Mesendoderm (in vitro differentiated cells): ENCODE data around the gene ID4.
A peak's percentile ranks its signal among the peaks of the same experiment; 100 is the strongest.

Experiments
- DNase-seq: peaks from one replicate; pipeline ENCODE4 v3.0.0; 2013
- H2AK5ac ChIP-seq: 2 replicates; pipeline ENCODE4 v1.6.1; 2013; ENCODE audit warnings: low read length, inconsistent platforms
- H2BK120ac ChIP-seq: 2 replicates; pipeline ENCODE4 v1.6.1; 2013; ENCODE audit warnings: low read depth, mild to moderate bottlenecking, low read length, moderate library complexity, mixed read lengths
- H2BK15ac ChIP-seq: replicated peaks from 2 replicates; pipeline ENCODE4 v1.6.1; 2013; ENCODE audit warnings: low read depth, mild to moderate bottlenecking, moderate library complexity
- H2BK5ac ChIP-seq: 2 replicates; pipeline ENCODE4 v1.6.1; 2013; ENCODE audit warnings: low read length, inconsistent platforms
- H3K18ac ChIP-seq: 2 replicates; pipeline ENCODE4 v1.6.1; 2013; ENCODE audit warnings: mild to moderate bottlenecking, low read length, mixed read lengths
- H3K23ac ChIP-seq: one replicate; pipeline ENCODE4 v1.6.1; 2013; ENCODE audit warnings: low read length
- H3K27ac ChIP-seq: 2 replicates; pipeline ENCODE4 v1.5.1; 2013; ENCODE audit warnings: low read depth, mild to moderate bottlenecking, inconsistent platforms, low read length, moderate library complexity
- H3K27me3 ChIP-seq: 2 replicates; pipeline ENCODE4 v1.6.1; 2013; ENCODE audit warnings: low read length, control low read depth, mild to moderate bottlenecking, inconsistent platforms; ENCODE audit not compliant: insufficient read depth, poor library complexity
- H3K36me3 ChIP-seq: 2 replicates; pipeline ENCODE4 v1.6.1; 2013; ENCODE audit warnings: low read length, inconsistent platforms; ENCODE audit not compliant: control insufficient read depth, insufficient read depth
- H3K4ac ChIP-seq: one replicate; pipeline ENCODE4 v1.6.1; 2013; ENCODE audit warnings: low read depth, mild to moderate bottlenecking, low read length, moderate library complexity
- H3K4me1 ChIP-seq: 2 replicates; pipeline ENCODE4 v1.6.1; 2013; ENCODE audit warnings: low read depth, low read length, inconsistent platforms; ENCODE audit not compliant: control insufficient read depth
- H3K4me2 ChIP-seq: 2 replicates; pipeline ENCODE4 v1.6.1; 2013; ENCODE audit warnings: low read length
- H3K4me3 ChIP-seq: 2 replicates; pipeline ENCODE4 v1.5.1; 2013; ENCODE audit warnings: mild to moderate bottlenecking, low read length
- H3K56ac ChIP-seq: one replicate; pipeline ENCODE4 v1.6.1; 2013; ENCODE audit warnings: low read length
- H3K79me1 ChIP-seq: 2 replicates; pipeline ENCODE4 v1.6.1; 2013; ENCODE audit warnings: low read length, inconsistent platforms
- H3K79me2 ChIP-seq: 2 replicates; pipeline ENCODE4 v1.6.1; 2013; ENCODE audit warnings: mild to moderate bottlenecking, low read length; ENCODE audit not compliant: control insufficient read depth, insufficient read depth
- H3K9ac ChIP-seq: 2 replicates; pipeline ENCODE4 v1.6.1; 2013; ENCODE audit warnings: low read length, inconsistent platforms
- H4K5ac ChIP-seq: one replicate; pipeline ENCODE4 v1.6.1; 2013; ENCODE audit warnings: low read length
- H4K8ac ChIP-seq: one replicate; pipeline ENCODE4 v1.6.1; 2013; ENCODE audit warnings: low read depth, mild to moderate bottlenecking, control low read depth, low read length, moderate library complexity
- WGBS: extraction: QIAGEN DNeasy Blood & Tissue Kit; methylation state at CpG from one replicate; pipeline ENCODE4 v1.1.7; 2013; ENCODE audit warnings: low lambda C conversion rate, missing lambda C conversion rate; ENCODE audit not compliant: insufficient coverage; ENCODE audit errors: extremely low coverage; 5-methylcytosine and 5-hydroxymethylcytosine counted together

The ID4 gene

DNA sequence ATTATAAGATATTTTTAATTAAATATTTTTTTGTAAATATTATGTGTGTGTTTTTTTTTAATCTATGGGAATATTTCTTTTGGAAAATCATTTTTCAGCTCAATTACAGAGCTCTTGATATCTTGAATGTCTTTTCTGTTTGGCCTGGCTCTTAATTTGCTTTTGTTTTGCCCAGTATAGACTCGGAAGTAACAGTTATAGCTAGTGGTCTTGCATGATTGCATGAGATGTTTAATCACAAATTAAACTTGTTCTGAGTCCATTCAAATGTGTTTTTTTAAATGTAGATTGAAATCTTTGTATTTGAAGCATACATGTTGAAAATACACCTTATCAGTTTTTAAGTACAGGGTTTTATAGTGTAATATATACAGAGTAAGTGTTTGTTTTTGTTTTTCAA, 2.6 kb downstream of the ID4 start:
- Histone ChIP-seq H3K79me1 (no peaks in the 10 kb centered on the region), H2BK120ac (no peak overlapping the region), H2BK5ac (no peak overlapping the region), H3K27ac (no peak overlapping the region), H3K27me3 (no peaks in the 10 kb centered on the region), H3K79me2 (peaks cover 22% of the 10 kb centered on the region), H2AK5ac (no peak overlapping the region), H4K8ac (no peak overlapping the region), H3K4me1 (no peaks in the 10 kb centered on the region), H3K23ac (no peak overlapping the region), H3K4me2 (peak overlapping the region; percentile 18), H3K4ac (no peak overlapping the region), H2BK15ac (peak overlapping the region; percentile 36), H3K9ac (peak overlapping the region; percentile 57), H3K18ac (no peak overlapping the region), H3K56ac (no peak overlapping the region), H3K36me3 (no peaks in the 10 kb centered on the region), H3K4me3 (no peak overlapping the region), H4K5ac (no peak overlapping the region)
- no CpG with 5 or more reads among the region's 1 CpG for WGBS
- no peak for DNase-seq

DNA sequence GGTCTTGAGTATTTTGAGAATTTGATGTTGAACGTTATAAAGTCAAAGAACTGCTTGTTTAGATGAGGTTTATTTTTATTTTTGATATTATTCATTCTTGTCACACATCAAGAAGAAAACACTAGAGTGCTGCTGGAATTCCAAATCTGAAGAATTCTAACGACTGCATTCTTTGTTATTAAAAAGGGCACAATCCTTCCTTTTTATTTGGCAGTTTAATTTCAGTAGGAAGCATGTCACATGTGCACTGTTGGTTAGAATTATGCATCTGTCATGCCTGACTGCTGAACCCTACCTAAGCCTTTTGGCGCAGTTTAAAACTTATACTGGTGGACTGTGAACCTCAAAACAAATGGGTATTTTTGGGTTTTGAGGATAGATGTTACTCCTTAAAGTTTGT, 4.0 kb downstream of the ID4 start:
- no CpG with 5 or more reads among the region's 3 CpGs for WGBS

DNA sequence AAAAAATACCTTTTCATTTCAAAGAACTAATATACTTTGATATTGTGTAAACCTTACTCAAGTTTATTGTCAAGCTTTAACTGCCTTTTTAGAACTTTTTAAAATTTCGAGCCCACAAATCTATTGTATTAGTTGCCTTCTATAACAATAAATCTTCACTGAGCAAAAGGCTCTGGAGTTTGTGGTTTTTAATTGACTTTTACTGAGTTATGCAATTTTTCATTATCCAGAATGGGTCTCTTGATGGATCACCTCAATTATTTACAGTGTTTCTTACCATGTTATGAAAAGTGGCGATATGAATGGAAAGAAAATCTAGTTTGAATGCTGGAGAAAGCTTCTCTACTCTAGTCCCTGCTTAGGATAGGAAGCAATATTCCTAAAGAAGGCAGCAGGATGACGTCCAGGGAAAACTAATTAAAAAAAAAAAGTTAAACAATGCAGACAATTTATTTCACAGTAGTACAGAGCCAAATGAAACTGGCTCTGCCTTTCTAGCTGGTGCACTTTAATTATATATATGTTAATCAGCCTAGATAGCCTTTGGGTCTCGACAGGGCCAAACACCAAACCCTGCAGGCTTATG, 5.0 kb downstream of the ID4 start:
- Histone ChIP-seq H2AK5ac (no peak overlapping the region), H4K5ac (no peak overlapping the region), H3K9ac (no peak overlapping the region), H3K4ac (no peak overlapping the region), H3K4me1 (no peaks in the 10 kb centered on the region), H2BK5ac (no peak overlapping the region), H4K8ac (no peak overlapping the region), H3K27me3 (no peaks in the 10 kb centered on the region), H3K27ac (no peak overlapping the region), H2BK120ac (no peak overlapping the region), H3K23ac (no peak overlapping the region), H3K79me2 (peaks cover 22% of the 10 kb centered on the region), H3K18ac (no peak overlapping the region), H3K4me2 (no peak overlapping the region), H3K36me3 (no peaks in the 10 kb centered on the region), H3K79me1 (no peaks in the 10 kb centered on the region), H2BK15ac (no peak overlapping the region), H3K4me3 (no peak overlapping the region), H3K56ac (no peak overlapping the region)
- WGBS = no CpG with 5 or more reads among the region's 4 CpGs
- DNase-seq = no peak

More for the DNA sequence above, 4.0 kb downstream of the ID4 start:
- Histone ChIP-seq H2BK15ac (no peak overlapping the region), H4K8ac (no peak overlapping the region), H4K5ac (no peak overlapping the region), H2BK5ac (no peak overlapping the region), H3K23ac (no peak overlapping the region), H3K27ac (no peak overlapping the region), H3K18ac (no peak overlapping the region), H3K56ac (no peak overlapping the region), H3K36me3 (no peaks in the 10 kb centered on the region), H3K4me1 (no peaks in the 10 kb centered on the region), H3K9ac (no peak overlapping the region), H3K4me2 (no peak overlapping the region), H3K27me3 (no peaks in the 10 kb centered on the region), H2BK120ac (no peak overlapping the region), H3K79me2 (peaks cover 22% of the 10 kb centered on the region), H3K4ac (no peak overlapping the region), H3K4me3 (no peak overlapping the region), H2AK5ac (no peak overlapping the region), H3K79me1 (no peaks in the 10 kb centered on the region)
- DNase-seq = no peak

DNA sequence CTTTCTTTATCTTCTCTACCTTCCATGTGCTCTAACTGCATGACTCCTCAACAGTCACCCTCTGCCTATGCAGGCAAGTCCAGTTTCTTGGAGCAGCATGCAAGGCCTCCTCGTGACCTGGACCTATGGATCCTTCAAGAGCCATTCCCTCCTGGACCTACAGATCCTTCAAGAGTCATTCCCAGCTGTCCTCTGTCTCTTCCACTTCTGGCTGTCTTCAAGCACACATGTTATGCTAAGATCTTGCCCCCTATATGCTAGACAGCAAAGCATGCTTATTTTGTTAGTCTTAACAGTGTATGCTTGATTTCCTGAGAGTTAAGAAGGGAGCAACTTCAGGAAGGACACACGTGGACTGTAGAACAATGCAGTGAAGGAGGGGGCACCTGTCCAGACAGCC, 7.5 kb downstream of the ID4 start:
- no peaks in the 10 kb centered on the region for H3K4me1 ChIP-seq
- H3K18ac ChIP-seq = no peak overlapping the region
- no peaks in the 10 kb centered on the region for H3K79me1 ChIP-seq
- no peak overlapping the region for H3K4me3 ChIP-seq
- no peak overlapping the region for H3K4ac ChIP-seq
- H3K27me3 ChIP-seq = no peaks in the 10 kb centered on the region
- no peak overlapping the region for H2BK15ac ChIP-seq
- H3K9ac ChIP-seq = no peak overlapping the region
- H3K79me2 ChIP-seq = peaks cover 3% of the 10 kb centered on the region
- no peak overlapping the region for H3K4me2 ChIP-seq
- no peaks in the 10 kb centered on the region for H3K36me3 ChIP-seq
- H2AK5ac ChIP-seq = no peak overlapping the region
- no peak overlapping the region for H4K8ac ChIP-seq
- no peak overlapping the region for H3K27ac ChIP-seq
- no peak for DNase-seq
- no peak overlapping the region for H2BK5ac ChIP-seq
- no peak overlapping the region for H2BK120ac ChIP-seq
- no CpG with 5 or more reads among the region's 2 CpGs for WGBS
- no peak overlapping the region for H3K56ac ChIP-seq
- H3K23ac ChIP-seq = no peak overlapping the region
- H4K5ac ChIP-seq = no peak overlapping the region

DNA sequence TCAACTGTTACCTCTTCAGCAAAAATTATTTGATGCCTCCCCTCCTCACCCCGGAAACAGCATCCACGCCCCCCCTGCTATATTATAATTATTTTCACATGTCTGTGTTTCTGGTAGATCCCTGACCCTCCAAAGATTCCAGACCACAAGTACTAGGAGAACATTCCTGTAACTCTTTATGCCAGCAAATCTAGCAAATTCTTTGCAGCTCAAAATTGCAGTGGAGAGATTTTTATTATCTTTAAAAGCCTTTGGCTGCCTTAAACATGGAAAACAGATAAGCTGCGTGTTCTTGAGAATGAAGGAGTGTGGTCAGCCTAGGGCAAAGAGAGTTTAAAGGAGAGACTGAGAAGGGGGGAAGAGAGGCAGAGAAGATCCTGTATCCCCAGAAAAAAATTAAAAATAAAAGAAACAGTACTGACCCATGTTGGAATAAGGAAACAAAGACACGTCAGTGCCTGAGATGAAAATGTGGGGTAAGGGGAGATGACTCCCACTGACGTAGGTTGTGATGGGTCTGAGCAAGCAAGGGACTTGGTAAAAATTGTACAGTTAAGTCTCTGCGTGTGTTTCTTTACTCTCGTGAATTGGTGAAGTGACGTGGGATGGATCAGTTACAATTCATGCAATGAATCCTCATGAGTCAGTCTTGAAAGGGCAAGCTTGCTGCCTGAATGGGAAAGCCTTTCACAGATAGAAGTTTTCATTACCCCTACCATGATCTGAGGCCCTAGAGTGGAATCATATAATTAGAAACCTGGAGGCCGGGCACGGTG, 8.3 kb downstream of the ID4 start:
- Histone ChIP-seq H3K18ac (no peak overlapping the region), H3K4me3 (no peak overlapping the region), H4K5ac (no peak overlapping the region), H3K23ac (no peak overlapping the region), H3K4me2 (no peak overlapping the region), H4K8ac (no peak overlapping the region), H3K4me1 (no peaks in the 10 kb centered on the region), H3K27ac (no peak overlapping the region), H3K9ac (no peak overlapping the region), H2AK5ac (no peak overlapping the region), H3K4ac (no peak overlapping the region), H2BK5ac (no peak overlapping the region), H3K27me3 (no peaks in the 10 kb centered on the region), H2BK120ac (no peak overlapping the region), H3K79me1 (no peaks in the 10 kb centered on the region), H2BK15ac (no peak overlapping the region), H3K56ac (no peak overlapping the region), H3K79me2 (no peaks in the 10 kb centered on the region), H3K36me3 (no peaks in the 10 kb centered on the region)
- no CpG with 5 or more reads among the region's 10 CpGs for WGBS
- no peak for DNase-seq
